Placental epithelial cell (primary cell): Measurements from ENCODE around the gene MTARC2. TPM values are rescaled to one million over a fixed set of nuclear protein-coding genes. Genes with fewer than 3 reads are reported as not detected.

Source experiments
- total RNA-seq: library from RNA; depleted of rRNA; stranded (reverse); fragments of >200 nt; gene quantifications from 2 replicates; pipeline ENCODE4 v1.2.3, GENCODE V29; 2012

Gene MTARC2
- total RNA-seq, result 1.4 and 4.3 TPM in 2 replicates

GRCh38 chr1:220748089-220748934, at the start of gene MTARC2:
Gene MTARC2, plus strand, starts transcription at chr1:220748322. Its CDS starts 210 bp downstream, at chr1:220748532.

GRCh38 chr1:220786337-220787068, 38.4 kb downstream of the MTARC2 start, which contains the start of gene MTARC1:
Gene MTARC1, plus strand, starts transcription at chr1:220786913. Its CDS starts 32 bp downstream, at chr1:220786945.

Other genes starting within 250 kb of the MTARC2 start
- gene MARK1, start 220.2 kb upstream of the MTARC2 start, total RNA-seq, result under 0.01 TPM in 2 replicates
- gene C1orf115, start 58.0 kb upstream of the MTARC2 start, total RNA-seq, result 0.76 and 9.8 TPM in 2 replicates
- gene MTARC1, start 38.6 kb downstream of the MTARC2 start, total RNA-seq, result 0.65 and 1.2 TPM in 2 replicates
- gene HLX, start 131.1 kb downstream of the MTARC2 start, total RNA-seq, result not detected in 2 replicates